ENCODE results near the gene NAPG. TPM values are rescaled to one million over a fixed set of nuclear protein-coding genes. Genes with fewer than 3 reads are reported as not detected.
A peak's percentile ranks its signal among the peaks of the same experiment; 100 is the strongest.
"Not testable (repeated sequence)": the region's sequence is repeated elsewhere in the genome, so short reads cannot be mapped to it uniquely, and the experiment has no call there.

NAPG gene
- polyA plus RNA-seq, 2 of the 4 experiments (the other 2 are of a cell fraction), result 11.6 to 22.1 TPM

- POLR2A ChIA-PET; DNase-seq (ENCODE audit: low read depth in 1 of 2, low spot score in 1 of 2); H3K9me3 ChIP-seq; H3K4me1 ChIP-seq; ATAC-seq; FAIRE-seq: not testable (repeated sequence)
- CTCF ChIA-PET, result interaction anchor here (0.9 kb wide), 1 partner anchor 18 kb away, joined by 3 read pairs; no protein-coding TSS in a partner anchor
- 65% methylated on average over 10 of the region's 25 CpGs for WGBS (ENCODE audit: missing lambda C conversion rate)
- Histone ChIP-seq H3K4me2 (peak overlapping the region; percentile 55; the same call in 2 of the 3 replicates), H3K4me3 (peak overlapping the region; percentile 30; the same call in 2 of the 3 replicates), H3K27ac (peak overlapping the region; percentile 48 to 77)
Observed at GRCh38 chr18:10577842-10578572, 52.2 kb downstream of the NAPG start.

- DNase-seq (ENCODE audit: low read depth in 1 of 2, low spot score in 1 of 2); FAIRE-seq; POLR2A ChIA-PET: not testable (repeated sequence)
Observed at GRCh38 chr18:10578573-10578899, 52.7 kb downstream of the NAPG start.

GRCh38 chr18:10579079-10579867, 53.4 kb downstream of the NAPG start:
- DNase-seq (ENCODE audit: low read depth in 1 of 2, low spot score in 1 of 2), result peak in 1 of 2 experiments; percentile 7
- H3K27ac ChIP-seq, result peak overlapping the region; percentile 48 to 77; a peak in 5 of 6 replicates

More at GRCh38 chr18:10578573-10578899, 52.7 kb downstream of the NAPG start:
- H3K9me3 ChIP-seq, ATAC-seq, H3K4me1 ChIP-seq: not testable (repeated sequence)
- Histone ChIP-seq H3K4me3 (peak overlapping the region; percentile 30; the same call in 2 of the 3 replicates), H3K27ac (peak overlapping the region; percentile 48 to 77), H3K4me2 (peak overlapping the region; percentile 55)
- CTCF ChIA-PET, result interaction anchor here (0.9 kb wide), 1 partner anchor 18 kb away, joined by 3 read pairs; no protein-coding TSS in a partner anchor
- 73% methylated on average over 10 of the region's 11 CpGs for WGBS (ENCODE audit: missing lambda C conversion rate)

GRCh38 chr18:10580215-10580614, 54.4 kb downstream of the NAPG start:
- Histone ChIP-seq H3K9me3 (no peaks in the 10 kb centered on the region), H3K27ac (no peak overlapping the region), H3K4me3 (no peak overlapping the region), H3K4me1 (peaks cover 4% of the 10 kb centered on the region; the same call in 1 of the 3 replicates), H3K4me2 (no peak overlapping the region)
- DNase-seq (ENCODE audit: low read depth in 1 of 2, low spot score in 1 of 2) (no peak), ATAC-seq (no peak), FAIRE-seq (no peak)
- ChIA-PET POLR2A (no interaction called here), CTCF (interaction anchor here (1.2 kb wide), 1 partner anchor 20 kb away, joined by 3 read pairs; no protein-coding TSS in a partner anchor)
- 76% methylated on average over 4 of the region's 4 CpGs for WGBS (ENCODE audit: missing lambda C conversion rate)
- TF ChIP-seq KDM1A (IDR thresholded peaks at IDR 0.05; ENCODE audit: low read depth), result no peak
- TF ChIP-seq CHD4 (IDR thresholded peaks at IDR 0.05; ENCODE audit: borderline replicate concordance), result no peak
- TF ChIP-seq RAD21 (conservative IDR thresholded peaks at IDR 0.05 in 1 of 2, IDR thresholded peaks at IDR 0.05 in 1 of 2), result no peak
- TF ChIP-seq CEBPB (IDR thresholded peaks at IDR 0.05), result no peak
- TF ChIP-seq HDAC2 (IDR thresholded peaks at IDR 0.05), result no peak
- no peak for TF ChIP-seq E2F6 (IDR thresholded peaks at IDR 0.05; ENCODE audit: borderline replicate concordance, low read depth)
- TF ChIP-seq PHF8 (IDR thresholded peaks at IDR 0.05; ENCODE audit: borderline replicate concordance, low read depth), result no peak
- no peak for TF ChIP-seq CTCF (IDR thresholded peaks at IDR 0.05)
- no peak for TF ChIP-seq NPAS2 (CRISPR knock-in tag; IDR thresholded peaks at IDR 0.05; ENCODE audit: borderline replicate concordance)
- TF ChIP-seq MAZ (IDR thresholded peaks at IDR 0.05; ENCODE audit: borderline replicate concordance, low read depth, low read length), result no peak
- TF ChIP-seq ESRRA (IDR thresholded peaks at IDR 0.05; ENCODE audit: borderline replicate concordance, low read length), result no peak

More at GRCh38 chr18:10579079-10579867, 53.4 kb downstream of the NAPG start:
- Histone ChIP-seq H3K4me1 (peaks cover 4% of the 10 kb centered on the region; the same call in 1 of the 3 replicates), H3K4me2 (peak overlapping the region; percentile 55; the same call in 1 of the 3 replicates), H3K4me3 (no peak overlapping the region), H3K9me3 (no peaks in the 10 kb centered on the region)
- TF ChIP-seq HDAC2 (IDR thresholded peaks at IDR 0.05), result no peak
- ChIA-PET CTCF (interaction anchor here (1.2 kb wide), 1 partner anchor 19 kb away, joined by 3 read pairs; no protein-coding TSS in a partner anchor), POLR2A (no interaction called here)
- 65% methylated on average over 11 of the region's 12 CpGs for WGBS (ENCODE audit: missing lambda C conversion rate)
- FAIRE-seq (no peak), ATAC-seq (no peak)

Measured in A549 (cell line).